NB4 (cell line): ENCODE results near the gene SLC9C2.

Experiments used
- DNase-seq: peaks from one replicate; pipeline ENCODE4 v3.0.0; 2010; ENCODE audit warnings: low read depth
- H3K4me3 ChIP-seq: one replicate; pipeline ENCODE4 v1.5.1; 2011; ENCODE audit warnings: mild to moderate bottlenecking, low read depth, low read length, moderate library complexity
- MYC ChIP-seq: IDR thresholded peaks from 2 replicates; pipeline ENCODE4 v1.6.1; 2011; ENCODE audit warnings: low read depth, low read length
- POLR2A ChIP-seq: IDR thresholded peaks from 2 replicates; pipeline ENCODE4 v1.6.1; 2011; ENCODE audit warnings: mild to moderate bottlenecking; ENCODE audit not compliant: insufficient read length; ENCODE audit errors: extremely low read depth
- TF ChIP-seq, protein P1 (sequence below): IDR thresholded peaks from 2 replicates; pipeline ENCODE4 v1.6.1; 2011; ENCODE audit warnings: low read depth, low read length
- TF ChIP-seq, protein P2 (sequence below): IDR thresholded peaks from one replicate; pipeline ENCODE4 v1.5.1; 2012; ENCODE audit warnings: low read depth, low read length

Gene SLC9C2

DNA sequence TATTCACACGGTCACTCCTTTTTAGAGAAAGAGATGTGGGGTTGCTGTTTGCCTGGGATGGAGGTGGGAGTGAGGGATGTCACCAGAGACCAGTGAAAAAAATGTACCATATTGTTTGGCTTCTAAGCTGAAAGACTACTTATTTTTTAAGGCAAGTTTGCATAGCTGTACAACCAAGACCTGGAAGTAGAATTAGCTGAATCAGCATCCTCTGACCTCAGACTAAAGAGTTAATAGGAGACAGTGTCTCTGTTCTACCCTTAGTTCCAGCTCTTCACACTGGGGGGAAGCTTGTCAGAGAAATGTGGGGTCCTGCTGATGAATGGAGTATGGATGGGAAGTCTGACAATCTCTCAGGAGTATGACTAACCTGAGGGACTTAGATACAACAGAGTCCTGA lies 41.6 kb downstream of the SLC9C2 start:
- H3K4me3 ChIP-seq: no peak overlapping the region
- no peak for DNase-seq
- TF ChIP-seq, protein P1, sequence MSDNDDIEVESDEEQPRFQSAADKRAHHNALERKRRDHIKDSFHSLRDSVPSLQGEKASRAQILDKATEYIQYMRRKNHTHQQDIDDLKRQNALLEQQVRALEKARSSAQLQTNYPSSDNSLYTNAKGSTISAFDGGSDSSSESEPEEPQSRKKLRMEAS: no peak
- TF ChIP-seq MYC (no peak), POLR2A (no peak)
- TF ChIP-seq, protein P2, sequence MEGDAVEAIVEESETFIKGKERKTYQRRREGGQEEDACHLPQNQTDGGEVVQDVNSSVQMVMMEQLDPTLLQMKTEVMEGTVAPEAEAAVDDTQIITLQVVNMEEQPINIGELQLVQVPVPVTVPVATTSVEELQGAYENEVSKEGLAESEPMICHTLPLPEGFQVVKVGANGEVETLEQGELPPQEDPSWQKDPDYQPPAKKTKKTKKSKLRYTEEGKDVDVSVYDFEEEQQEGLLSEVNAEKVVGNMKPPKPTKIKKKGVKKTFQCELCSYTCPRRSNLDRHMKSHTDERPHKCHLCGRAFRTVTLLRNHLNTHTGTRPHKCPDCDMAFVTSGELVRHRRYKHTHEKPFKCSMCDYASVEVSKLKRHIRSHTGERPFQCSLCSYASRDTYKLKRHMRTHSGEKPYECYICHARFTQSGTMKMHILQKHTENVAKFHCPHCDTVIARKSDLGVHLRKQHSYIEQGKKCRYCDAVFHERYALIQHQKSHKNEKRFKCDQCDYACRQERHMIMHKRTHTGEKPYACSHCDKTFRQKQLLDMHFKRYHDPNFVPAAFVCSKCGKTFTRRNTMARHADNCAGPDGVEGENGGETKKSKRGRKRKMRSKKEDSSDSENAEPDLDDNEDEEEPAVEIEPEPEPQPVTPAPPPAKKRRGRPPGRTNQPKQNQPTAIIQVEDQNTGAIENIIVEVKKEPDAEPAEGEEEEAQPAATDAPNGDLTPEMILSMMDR: no peak

DNA sequence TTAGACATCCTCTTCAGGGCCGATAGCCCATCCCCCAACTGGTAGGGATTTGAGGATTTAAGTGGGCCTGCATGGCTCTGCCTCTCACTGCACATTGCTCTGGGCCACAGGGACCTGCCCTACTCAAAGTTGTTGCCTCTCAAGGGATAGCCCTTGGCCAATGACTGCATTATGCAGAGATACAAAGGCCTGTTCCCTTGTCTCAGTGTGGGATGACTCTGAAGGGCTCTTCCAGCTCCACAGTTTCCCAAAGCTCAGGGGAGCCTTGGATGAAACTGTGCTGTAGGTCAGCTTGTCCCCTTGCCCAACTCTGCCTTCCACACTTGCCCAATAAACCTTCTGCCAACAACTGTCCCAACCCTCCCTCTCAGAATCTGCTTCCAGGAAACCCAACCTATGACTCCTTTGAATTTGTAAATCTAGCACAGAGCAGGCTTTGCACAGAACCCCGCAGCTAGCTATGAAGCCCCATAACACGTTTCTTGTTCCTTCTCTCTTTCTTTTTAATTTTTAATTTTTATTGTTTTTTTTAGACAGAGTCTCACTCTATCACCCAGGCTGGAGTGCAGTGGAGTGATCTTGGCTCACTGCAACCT lies 42.5 kb downstream of the SLC9C2 start:
- H3K4me3 ChIP-seq: no peak overlapping the region
- TF ChIP-seq MYC (no peak), POLR2A (no peak)
- TF ChIP-seq, protein P1: no peak
- TF ChIP-seq, protein P2: no peak
- DNase-seq: no peak

DNA sequence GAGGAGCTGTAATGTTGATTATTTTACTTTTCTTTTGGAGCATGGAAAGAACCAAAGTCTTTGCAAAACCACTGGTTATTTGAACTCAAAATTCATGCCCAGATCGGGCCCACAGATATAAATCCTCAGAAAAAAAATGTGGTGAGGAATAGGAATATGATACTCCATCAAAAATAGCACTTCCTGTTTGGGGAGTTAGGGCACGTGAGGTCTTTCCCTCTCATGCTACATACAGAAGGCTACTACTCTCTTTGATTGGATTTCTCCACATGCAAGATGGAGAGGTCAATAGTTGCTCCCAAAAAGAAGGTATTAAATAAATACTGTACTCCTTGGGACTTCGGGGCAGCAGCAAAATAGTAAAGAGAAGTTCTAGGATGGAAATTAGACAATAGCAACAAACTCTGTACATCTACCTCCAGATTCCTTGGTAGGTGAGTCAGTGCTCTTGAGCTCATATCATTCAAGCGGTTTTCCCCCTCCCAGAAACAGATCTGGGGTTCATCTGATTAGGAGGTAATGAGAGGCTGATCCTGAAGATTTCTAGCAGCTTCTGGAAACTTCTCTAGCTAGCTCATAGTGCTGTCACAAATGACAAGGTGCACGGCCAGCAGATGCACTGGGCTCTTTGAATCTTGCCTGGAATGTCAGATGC lies 47.1 kb downstream of the SLC9C2 start:
- H3K4me3 ChIP-seq: no peak overlapping the region
- DNase-seq: no peak
- TF ChIP-seq, protein P1: no peak
- TF ChIP-seq POLR2A (no peak), MYC (no peak)
- TF ChIP-seq, protein P2: no peak

DNA sequence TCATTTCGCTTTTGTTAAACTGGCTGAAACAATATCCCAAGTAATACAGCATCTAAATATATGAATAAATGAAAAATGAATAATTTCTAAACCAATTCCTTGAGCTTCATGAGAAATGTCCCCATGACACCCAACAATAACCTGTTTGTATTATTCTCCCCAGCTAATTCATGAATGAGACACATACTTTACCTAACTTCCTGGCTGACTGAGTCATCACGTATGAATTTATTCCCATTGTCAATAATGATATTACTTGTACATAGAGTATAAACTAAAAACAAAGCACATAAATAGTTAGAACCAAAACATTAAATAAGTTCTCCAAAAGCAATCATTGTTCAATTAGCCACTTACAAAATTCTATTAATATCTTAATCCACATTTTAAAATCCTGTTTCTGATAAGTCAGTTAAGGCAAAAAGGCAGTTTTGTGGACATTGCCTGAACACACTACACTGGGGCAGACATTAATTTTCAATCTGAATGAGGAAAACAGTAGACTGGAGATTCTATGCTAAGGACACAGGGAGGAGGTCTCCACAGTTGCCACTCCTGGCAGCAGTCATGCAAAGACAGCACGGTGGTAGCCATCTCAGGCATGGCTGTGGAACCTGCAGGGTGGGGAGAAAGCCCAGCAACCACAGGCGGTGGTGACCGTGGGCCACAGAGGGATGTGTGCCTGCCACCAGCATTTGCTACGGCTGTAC lies 48.2 kb downstream of the SLC9C2 start:
- H3K4me3 ChIP-seq: no peak overlapping the region
- no peak for DNase-seq
- no peak for TF ChIP-seq POLR2A

DNA sequence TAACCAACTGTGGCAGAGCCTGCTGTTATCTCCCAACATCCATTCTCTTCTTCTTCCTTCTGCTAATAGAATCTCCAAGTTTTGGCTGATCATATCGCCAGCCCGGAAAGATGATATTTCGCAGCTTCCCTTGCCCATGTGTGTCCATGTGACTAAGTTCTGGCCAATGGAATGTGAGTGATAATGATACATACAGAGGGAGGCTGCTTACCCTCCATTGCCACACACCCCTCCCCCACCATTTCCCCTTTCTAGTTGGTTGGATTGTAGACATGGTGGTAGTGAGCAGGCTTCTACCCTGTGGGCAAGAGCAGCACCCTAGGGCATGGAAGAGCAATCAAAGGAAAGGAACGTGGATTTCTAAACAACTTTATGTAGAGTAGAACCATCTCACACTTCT lies 48.8 kb downstream of the SLC9C2 start:
- peak; percentile 17 for DNase-seq
- no peak for TF ChIP-seq MYC
- TF ChIP-seq, protein P2: no peak
- TF ChIP-seq POLR2A: no peak
- TF ChIP-seq, protein P1: no peak
- H3K4me3 ChIP-seq: no peak overlapping the region

DNA sequence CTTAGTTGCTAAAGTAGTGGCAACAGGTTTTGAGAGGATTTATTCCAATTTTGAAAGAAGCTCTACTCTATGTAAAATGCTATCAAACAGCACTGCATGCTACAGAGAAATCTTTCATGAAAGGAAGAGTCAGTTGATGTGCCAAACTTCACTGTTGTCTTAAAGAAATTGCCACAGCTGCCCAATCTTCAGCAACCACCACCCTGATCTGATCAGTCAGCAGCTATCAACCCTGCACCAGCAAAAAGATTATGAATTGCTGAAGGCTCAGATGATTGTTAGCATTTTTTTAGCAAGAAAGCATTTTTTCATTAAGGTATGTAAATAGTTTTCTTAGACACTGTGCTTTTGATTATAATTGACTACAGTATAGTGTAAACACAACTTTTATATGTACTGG lies 49.6 kb downstream of the SLC9C2 start:
- DNase-seq: no peak
- no peak overlapping the region for H3K4me3 ChIP-seq
- no peak for TF ChIP-seq MYC
- TF ChIP-seq, protein P2: no peak
